ENCODE measurements around the gene ACOXL.

Gene ACOXL

GRCh38 chr2:110740747-110741349 lies 8.5 kb downstream of the ACOXL start:
- no peak overlapping the region for H3K27ac ChIP-seq
- TF ChIP-seq, protein P1, sequence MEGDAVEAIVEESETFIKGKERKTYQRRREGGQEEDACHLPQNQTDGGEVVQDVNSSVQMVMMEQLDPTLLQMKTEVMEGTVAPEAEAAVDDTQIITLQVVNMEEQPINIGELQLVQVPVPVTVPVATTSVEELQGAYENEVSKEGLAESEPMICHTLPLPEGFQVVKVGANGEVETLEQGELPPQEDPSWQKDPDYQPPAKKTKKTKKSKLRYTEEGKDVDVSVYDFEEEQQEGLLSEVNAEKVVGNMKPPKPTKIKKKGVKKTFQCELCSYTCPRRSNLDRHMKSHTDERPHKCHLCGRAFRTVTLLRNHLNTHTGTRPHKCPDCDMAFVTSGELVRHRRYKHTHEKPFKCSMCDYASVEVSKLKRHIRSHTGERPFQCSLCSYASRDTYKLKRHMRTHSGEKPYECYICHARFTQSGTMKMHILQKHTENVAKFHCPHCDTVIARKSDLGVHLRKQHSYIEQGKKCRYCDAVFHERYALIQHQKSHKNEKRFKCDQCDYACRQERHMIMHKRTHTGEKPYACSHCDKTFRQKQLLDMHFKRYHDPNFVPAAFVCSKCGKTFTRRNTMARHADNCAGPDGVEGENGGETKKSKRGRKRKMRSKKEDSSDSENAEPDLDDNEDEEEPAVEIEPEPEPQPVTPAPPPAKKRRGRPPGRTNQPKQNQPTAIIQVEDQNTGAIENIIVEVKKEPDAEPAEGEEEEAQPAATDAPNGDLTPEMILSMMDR (conservative IDR thresholded peaks at IDR 0.05) = no peak

DNA sequence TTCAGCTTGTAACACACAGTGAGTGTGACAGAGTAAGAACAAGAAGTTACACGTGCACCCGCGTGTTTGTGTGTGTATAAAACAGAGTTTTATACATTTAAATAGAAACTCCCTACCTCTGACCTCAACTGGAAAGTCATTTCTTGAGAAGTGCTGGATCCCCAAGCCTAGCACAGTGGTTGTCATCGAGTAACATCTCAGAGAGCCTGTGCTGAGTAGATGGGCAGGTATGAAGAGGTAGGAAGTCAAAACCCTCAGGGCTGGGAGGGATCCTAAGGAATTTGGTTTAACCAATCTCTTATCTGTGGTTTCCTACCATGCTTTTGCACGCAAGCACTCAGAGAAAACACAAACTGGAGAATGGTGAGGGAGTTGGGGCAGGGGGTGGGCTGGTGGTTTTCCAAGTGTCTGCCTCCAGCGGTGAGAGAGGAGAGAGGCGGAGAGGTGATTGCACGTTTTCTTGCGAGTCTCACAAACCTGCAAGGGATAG lies 9.2 kb downstream of the ACOXL start:
- TF ChIP-seq, protein P1 (conservative IDR thresholded peaks at IDR 0.05) = no peak
- H3K27ac ChIP-seq = no peak overlapping the region

DNA sequence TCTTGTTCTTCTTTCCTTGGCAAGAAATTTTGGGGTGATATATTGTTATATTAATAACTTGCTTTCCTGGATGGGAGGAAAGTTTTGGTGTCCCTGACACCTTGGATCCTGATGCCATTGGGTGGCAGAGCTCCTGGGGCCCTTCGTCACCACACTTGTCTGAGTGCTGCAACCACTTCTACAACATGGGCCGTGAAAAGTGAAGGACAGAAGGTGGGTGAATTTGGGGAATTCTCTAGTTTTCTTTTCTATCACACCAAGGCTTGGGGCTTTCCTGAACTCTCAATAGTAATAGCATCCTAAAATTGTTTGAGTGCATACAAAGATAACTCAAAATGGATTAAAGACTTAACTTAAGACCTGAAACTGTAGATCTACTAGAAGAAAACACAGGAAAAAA lies 10.0 kb downstream of the ACOXL start:
- TF ChIP-seq, protein P1 (conservative IDR thresholded peaks at IDR 0.05) = no peak
- H3K27ac ChIP-seq = peak overlapping the region; percentile 30; the same call in 1 of the 2 replicates

- TF ChIP-seq, protein P1 (conservative IDR thresholded peaks at IDR 0.05) = no peak
- peak overlapping the region; percentile 30; the same call in 1 of the 2 replicates for H3K27ac ChIP-seq
These were observed 11.2 kb downstream of the ACOXL start for GRCh38 chr2:110743600-110743999.

- H3K27ac ChIP-seq = no peak overlapping the region; the same call in 1 of the 2 replicates
- TF ChIP-seq, protein P1 (conservative IDR thresholded peaks at IDR 0.05) = no peak
These were observed 12.1 kb downstream of the ACOXL start for GRCh38 chr2:110744429-110744828.

GRCh38 chr2:110745048-110745447 lies 12.7 kb downstream of the ACOXL start:
- H3K27ac ChIP-seq = peak overlapping the region; percentile 99
- TF ChIP-seq, protein P1 (conservative IDR thresholded peaks at IDR 0.05) = no peak

DNA sequence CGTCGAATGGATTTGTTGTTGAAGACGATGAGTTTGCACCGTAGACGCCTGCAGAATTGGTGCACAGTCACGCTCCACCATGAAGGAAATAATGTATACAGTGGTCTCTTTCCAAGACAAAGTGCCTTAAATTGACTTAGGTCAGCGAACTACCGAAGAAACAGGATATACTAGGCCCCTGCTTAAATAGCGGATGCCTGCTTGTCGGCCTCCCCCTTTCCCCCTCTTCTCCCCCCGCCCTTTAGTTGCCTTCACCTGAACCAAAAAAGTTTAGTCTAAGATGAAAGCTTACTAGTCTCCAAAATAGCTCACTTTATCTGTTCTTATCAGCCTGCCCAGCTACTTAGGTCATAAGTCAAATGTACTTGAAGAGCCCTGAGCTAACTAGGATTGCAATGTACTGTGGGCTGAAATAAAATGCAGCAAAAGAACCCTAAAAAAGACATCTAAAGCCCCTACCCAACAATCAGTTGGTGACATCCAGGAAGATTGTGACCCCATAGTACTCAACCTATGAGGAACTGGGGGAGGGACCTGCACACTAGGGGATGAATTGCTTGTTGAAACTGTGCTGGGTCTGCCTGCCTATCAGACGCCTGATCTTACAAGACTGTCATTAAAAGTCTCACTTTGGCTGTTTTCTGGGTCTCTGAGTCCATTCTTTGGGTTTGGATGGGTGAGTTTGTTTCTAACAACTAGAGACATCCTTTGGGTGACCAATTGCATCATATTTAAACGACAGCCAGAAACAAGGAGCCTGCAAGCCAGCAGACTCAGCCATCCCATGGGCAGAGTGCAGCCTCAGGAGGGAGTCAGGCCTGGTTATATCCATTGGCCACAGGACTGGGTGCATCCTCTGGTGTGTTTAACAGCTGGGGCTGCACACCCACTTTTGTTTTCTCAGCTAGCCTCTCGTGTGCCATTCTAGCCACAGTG lies 14.5 kb downstream of the ACOXL start:
- peak overlapping the region; percentile 99 for H3K27ac ChIP-seq

More for the DNA sequence above, 14.5 kb downstream of the ACOXL start:
- TF ChIP-seq, protein P1 (conservative IDR thresholded peaks at IDR 0.05) = no peak

Measured in VCaP (cell line).